Fibroblast of skin of right biceps (primary cell): ENCODE measurements around the gene TLCD3B.

Source experiments
- DNase-seq: peaks from one replicate; pipeline ENCODE4 v3.0.0-alpha.2; 2013

The TLCD3B gene

DNA sequence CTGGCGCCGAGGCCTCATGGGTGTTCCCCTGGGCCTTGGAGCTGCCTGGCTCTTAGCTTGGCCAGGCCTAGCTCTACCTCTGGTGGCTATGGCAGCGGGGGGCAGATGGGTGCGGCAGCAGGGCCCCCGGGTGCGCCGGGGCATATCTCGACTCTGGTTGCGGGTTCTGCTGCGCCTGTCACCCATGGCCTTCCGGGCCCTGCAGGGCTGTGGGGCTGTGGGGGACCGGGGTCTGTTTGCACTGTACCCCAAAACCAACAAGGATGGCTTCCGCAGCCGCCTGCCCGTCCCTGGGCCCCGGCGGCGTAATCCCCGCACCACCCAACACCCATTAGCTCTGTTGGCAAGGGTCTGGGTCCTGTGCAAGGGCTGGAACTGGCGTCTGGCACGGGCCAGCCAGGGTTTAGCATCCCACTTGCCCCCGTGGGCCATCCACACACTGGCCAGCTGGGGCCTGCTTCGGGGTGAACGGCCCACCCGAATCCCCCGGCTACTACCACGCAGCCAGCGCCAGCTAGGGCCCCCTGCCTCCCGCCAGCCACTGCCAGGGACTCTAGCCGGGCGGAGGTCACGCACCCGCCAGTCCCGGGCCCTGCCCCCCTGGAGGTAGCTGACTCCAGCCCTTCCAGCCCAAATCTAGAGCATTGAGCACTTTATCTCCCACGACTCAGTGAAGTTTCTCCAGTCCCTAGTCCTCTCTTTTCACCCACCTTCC is 43.5 kb downstream of the TLCD3B start:
- DNase-seq: no peak

DNA sequence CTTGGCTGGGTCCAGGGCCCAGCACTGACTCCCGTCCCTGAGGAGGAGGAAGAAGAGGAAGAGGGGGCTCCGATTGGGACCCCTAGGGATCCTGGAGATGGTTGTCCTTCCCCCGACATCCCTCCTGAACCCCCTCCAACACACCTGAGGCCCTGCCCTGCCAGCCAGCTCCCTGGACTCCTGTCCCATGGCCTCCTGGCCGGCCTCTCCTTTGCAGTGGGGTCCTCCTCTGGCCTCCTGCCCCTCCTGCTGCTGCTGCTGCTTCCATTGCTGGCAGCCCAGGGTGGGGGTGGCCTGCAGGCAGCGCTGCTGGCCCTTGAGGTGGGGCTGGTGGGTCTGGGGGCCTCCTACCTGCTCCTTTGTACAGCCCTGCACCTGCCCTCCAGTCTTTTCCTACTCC is 44.1 kb downstream of the TLCD3B start:
- DNase-seq: no peak

DNA sequence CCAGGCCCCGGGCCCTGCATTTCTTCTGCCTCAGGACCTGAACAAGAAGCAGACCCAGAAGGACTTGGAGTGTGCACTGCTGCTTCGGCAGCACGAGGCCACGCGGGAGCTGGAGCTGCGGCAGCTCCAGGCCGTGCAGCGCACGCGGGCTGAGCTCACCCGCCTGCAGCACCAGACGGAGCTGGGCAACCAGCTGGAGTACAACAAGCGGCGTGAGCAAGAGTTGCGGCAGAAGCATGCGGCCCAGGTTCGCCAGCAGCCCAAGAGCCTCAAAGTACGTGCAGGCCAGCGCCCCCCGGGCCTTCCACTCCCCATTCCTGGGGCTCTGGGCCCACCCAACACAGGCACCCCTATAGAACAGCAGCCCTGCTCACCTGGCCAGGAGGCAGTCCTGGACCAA is 44.8 kb downstream of the TLCD3B start:
- no peak for DNase-seq

GRCh38 chr16:29985271-29985811 is 45.7 kb downstream of the TLCD3B start:
- no peak for DNase-seq

GRCh38 chr16:29984764-29985147 is 46.3 kb downstream of the TLCD3B start:
- DNase-seq: no peak

GRCh38 chr16:29984137-29984763 is 46.8 kb downstream of the TLCD3B start:
- DNase-seq: no peak

DNA sequence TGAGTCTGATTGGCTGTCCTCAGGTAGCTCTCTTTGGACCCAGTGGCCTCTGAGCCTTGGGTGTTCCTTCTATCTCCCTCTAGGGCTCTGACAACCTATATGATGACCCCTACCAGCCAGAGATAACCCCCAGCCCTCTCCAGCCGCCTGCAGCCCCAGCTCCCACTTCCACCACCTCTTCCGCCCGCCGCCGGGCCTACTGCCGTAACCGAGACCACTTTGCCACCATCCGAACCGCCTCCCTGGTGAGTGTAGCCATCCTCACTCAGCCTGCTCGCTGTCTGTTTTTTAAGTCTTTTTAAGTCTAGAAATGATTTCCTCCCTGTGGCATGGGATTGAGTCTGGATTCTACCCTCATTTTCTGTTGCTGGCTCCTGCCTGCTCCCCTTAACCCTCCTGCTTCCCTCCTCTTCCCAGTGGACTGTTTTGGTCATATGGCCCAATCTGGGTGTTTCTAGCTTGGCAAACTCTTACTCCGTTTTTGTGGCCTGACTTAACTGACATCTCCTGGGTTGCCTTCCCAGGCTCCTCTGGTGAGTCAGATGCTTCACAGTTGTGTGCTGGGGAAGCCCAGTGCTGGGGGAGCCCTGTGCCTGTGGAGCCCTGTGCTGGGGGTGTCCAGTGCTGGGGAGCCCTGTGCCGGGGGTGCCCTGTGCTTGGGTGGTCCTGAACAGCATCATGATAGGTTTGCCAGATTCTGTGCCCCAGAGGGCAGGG is 47.5 kb downstream of the TLCD3B start:
- no peak for DNase-seq

DNA sequence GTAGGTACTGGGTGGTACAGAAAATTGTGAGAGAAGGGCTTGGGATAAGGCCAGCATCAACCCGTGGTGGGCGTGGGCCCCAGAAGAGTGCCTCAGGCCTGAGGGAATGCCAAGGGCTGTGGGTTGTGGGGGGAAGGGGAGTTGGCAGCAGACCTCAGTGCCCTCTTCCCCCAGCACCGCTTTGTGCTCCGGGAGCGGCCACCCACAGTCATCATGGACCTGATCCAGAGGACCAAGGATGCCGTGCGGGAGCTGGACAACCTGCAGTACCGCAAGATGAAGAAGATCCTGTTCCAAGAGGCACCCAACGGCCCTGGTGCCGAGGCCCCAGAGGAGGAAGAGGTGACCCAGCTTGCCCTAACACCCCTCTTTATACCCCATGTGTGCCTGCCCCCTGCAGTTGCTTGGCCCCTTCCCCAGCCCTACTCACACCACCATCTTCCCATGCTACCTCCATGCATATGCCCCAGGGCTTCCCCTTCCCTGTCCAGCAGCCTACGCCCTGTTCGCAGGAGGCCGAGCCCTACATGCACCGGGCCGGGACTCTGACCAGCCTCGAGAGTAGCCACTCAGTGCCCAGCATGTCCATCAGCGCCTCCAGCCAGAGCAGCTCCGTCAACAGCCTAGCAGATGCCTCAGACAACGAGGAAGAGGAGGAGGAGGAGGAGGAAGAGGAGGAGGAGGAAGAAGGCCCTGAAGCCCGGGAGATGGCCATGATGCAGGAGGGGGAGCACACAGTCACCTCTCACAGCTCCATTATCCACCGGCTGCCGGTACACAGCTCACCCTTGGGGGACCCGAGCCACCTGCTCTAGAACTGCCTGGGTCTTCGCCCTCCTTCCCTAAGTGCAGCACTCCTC is 48.3 kb downstream of the TLCD3B start:
- DNase-seq: no peak

DNA sequence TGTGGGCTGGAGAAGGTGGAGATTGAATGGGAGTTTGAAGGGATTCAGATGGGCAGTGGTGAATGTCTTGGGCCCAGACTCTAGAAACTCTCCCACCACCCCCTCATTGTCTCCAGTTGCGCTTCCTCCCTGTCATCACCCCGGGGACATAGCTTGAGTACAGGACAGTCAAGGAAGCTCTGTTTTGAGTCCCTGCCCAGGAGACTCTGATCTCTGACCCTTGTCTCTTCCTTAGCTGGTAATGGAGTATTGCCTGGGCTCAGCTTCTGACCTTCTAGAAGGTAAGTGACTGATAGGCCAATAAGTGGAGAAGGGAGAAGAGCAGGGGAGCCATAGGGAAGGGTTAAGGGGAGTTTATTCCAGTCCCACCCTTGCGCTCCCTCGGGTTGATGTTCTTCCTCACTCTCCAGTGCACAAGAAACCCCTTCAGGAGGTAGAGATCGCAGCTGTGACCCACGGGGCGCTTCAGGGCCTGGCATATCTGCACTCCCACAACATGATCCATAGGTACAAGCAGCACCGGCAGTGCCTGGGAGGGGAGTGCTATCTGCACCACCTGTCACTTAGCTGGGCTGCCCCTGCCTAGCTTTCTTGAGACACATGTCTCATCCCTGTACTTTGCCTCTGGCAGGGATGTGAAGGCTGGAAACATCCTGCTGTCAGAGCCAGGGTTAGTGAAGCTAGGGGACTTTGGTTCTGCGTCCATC is 52.4 kb downstream of the TLCD3B start:
- DNase-seq: no peak

GRCh38 chr16:29978081-29978480 is 53.0 kb downstream of the TLCD3B start:
- DNase-seq: no peak

DNA sequence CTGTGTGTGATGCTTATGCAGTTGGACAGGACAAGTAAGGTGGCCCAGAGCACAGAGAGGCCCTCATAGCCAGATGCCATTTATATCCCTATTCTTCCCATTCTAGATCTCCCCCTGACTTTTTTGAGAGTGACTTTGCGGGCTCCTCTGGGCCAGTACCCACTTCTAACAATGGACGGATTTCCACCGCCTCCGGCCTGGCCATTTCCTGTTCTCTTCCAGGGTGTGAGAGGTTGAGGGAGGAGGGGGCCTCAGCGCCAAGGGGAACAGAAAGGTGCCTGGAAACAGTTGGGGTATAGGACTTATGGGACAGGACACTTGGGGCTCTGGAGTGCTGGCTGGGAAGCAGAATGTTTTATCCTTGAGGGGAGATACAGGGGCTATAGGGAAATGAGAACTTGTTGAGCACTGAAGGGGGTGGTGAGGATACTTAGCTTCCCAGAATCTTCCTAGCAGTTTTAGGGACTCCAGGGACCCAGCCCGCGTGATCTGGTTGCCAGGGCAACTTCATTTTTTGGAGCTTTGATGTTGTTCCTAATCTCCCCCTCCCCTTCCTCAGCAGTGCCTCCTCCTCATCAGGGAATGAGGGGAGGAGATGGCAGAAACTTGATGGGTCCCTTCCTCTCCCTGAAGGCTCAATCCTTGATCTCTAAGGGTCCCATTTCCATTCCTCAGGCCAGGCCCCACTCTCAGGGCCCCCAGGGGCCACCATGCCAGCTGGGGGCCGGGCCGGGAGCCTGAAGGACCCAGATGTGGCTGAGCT is 53.8 kb downstream of the TLCD3B start:
- DNase-seq: no peak

- no peak for DNase-seq
Observed at GRCh38 chr16:29975811-29976511, 55.1 kb downstream of the TLCD3B start.

DNA sequence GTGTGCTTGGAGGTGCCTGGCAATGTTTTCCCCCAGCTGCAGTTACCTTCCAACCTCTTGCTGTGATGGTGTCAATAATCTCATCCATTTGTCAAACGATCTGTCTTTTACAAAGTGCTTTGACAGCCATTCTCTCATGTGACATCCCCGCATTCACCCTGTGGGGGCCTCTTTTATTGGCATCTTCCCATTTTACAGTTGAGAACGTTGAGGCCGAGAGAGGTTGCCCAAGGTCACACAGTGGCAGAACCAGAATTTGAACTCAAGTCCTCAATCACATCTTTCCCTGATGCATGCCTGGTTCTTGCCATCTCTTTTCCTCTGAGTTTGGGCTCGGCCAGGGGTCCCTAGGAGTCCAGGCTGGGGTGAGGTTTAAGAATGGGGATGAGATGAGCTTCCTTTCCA is 55.9 kb downstream of the TLCD3B start:
- DNase-seq: no peak
